Measurements from ENCODE around the gene SLC7A10.
A peak's percentile ranks its signal among the peaks of the same experiment; 100 is the strongest.
"Not testable (repeated sequence)": the region's sequence is repeated elsewhere in the genome, so short reads cannot be mapped to it uniquely, and the experiment has no call there.

The SLC7A10 gene

GRCh38 chr19:33191501-33191900, 34.1 kb downstream of the SLC7A10 start:
- no peak for TF ChIP-seq CTCF (IDR thresholded peaks at IDR 0.05; ENCODE audit: borderline replicate concordance, control extremely low read depth, extremely low read depth, insufficient read depth, missing control alignments)
- DNase-seq (ENCODE audit: low spot score), result peak; percentile 6
- in situ Hi-C loops (cut with MboI; ENCODE audit: low sequenced_read_pairs, unreplicated experiment), result no loop called here

- in situ Hi-C loops (cut with MboI; ENCODE audit: low sequenced_read_pairs, unreplicated experiment); DNase-seq (ENCODE audit: low spot score): not testable (repeated sequence)
Observed at GRCh38 chr19:33191092-33191491, 34.6 kb downstream of the SLC7A10 start.

- in situ Hi-C loops (cut with MboI; ENCODE audit: low sequenced_read_pairs, unreplicated experiment), result no loop called here
- no peak for TF ChIP-seq CTCF (IDR thresholded peaks at IDR 0.05; ENCODE audit: borderline replicate concordance, control extremely low read depth, extremely low read depth, insufficient read depth, missing control alignments)
Observed at GRCh38 chr19:33189453-33189852, 36.2 kb downstream of the SLC7A10 start.

GRCh38 chr19:33187183-33187540, 38.5 kb downstream of the SLC7A10 start:
- DNase-seq (ENCODE audit: low spot score), result no peak
- TF ChIP-seq CTCF (IDR thresholded peaks at IDR 0.05; ENCODE audit: borderline replicate concordance, control extremely low read depth, extremely low read depth, insufficient read depth, missing control alignments), result no peak
- in situ Hi-C loops (cut with MboI; ENCODE audit: low sequenced_read_pairs, unreplicated experiment), result no loop called here

More at GRCh38 chr19:33189453-33189852, 36.2 kb downstream of the SLC7A10 start:
- DNase-seq (ENCODE audit: low spot score), result no peak

GRCh38 chr19:33186431-33187182, 39.0 kb downstream of the SLC7A10 start:
- TF ChIP-seq CTCF (IDR thresholded peaks at IDR 0.05; ENCODE audit: borderline replicate concordance, control extremely low read depth, extremely low read depth, insufficient read depth, missing control alignments), result no peak
- in situ Hi-C loops (cut with MboI; ENCODE audit: low sequenced_read_pairs, unreplicated experiment), result no loop called here
- DNase-seq (ENCODE audit: low spot score), result no peak

GRCh38 chr19:33177417-33177979, 48.2 kb downstream of the SLC7A10 start:
- TF ChIP-seq CTCF (IDR thresholded peaks at IDR 0.05; ENCODE audit: borderline replicate concordance, control extremely low read depth, extremely low read depth, insufficient read depth, missing control alignments), result peak; percentile 42
- in situ Hi-C loops (cut with MboI; ENCODE audit: low sequenced_read_pairs, unreplicated experiment), result no loop called here
- DNase-seq (ENCODE audit: low spot score), result peak; percentile 66

GRCh38 chr19:33176670-33177416, 48.8 kb downstream of the SLC7A10 start:
- peak; percentile 98 for DNase-seq (ENCODE audit: low spot score)
- TF ChIP-seq CTCF (IDR thresholded peaks at IDR 0.05; ENCODE audit: borderline replicate concordance, control extremely low read depth, extremely low read depth, insufficient read depth, missing control alignments), result no peak
- in situ Hi-C loops (cut with MboI; ENCODE audit: low sequenced_read_pairs, unreplicated experiment), result no loop called here
